ENCODE measurements around the gene RASD2. TPM values are rescaled to one million over a fixed set of nuclear protein-coding genes. Genes with fewer than 3 reads are reported as not detected.

RASD2 gene, protein sequence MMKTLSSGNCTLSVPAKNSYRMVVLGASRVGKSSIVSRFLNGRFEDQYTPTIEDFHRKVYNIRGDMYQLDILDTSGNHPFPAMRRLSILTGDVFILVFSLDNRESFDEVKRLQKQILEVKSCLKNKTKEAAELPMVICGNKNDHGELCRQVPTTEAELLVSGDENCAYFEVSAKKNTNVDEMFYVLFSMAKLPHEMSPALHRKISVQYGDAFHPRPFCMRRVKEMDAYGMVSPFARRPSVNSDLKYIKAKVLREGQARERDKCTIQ
- 0.74 to 1.3 TPM (median 1.2 TPM) in 5 replicates for total RNA-seq (2022; extraction: Qiagen RNA extraction)

DNA sequence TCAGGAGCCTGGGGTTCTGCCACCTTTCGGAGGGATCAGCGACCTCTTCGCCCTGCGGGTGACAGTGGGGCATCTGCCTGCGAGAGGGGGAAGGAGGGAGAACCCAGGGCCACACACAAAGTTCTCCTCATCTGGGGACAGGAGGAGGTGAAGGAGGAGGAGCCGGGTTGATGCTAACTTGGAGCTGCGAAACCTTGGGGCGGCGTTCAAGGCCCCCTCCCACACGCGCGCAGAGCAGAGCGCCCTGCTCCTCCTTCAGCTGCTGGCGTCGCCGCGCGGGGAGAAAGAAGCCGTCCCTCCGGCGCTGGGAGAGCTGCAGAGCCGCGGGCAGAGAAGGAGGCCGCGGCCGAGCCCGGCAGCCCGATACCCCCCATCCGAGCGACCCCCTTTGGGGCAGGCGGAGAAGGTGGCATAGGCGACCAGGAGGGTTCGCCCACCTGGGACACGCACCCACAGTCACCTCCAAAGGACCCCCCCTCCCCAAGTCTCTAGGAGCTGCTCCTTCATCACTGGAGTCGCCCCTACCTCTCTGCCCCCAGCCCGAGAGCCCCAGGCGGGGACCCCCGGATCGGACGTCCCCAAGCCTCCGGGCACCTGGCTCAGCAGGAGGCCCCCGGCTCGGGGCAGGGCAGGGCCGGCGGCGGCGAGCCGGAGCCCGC lies at the start of gene RASD2:
Gene RASD2, plus strand, starts transcription at position 237 of the 659 bp plus-strand sequence. CDS start 5,979 bp downstream, outside the sequence.

Other genes starting within 250 kb of the RASD2 start
- 14.9 to 15.8 TPM (median 15.1 TPM) in 5 replicates for gene TOM1, start 240.9 kb upstream of the RASD2 start, total RNA-seq (2022; extraction: Qiagen RNA extraction)
- gene HMOX1, start 159.7 kb upstream of the RASD2 start, total RNA-seq (2022; extraction: Qiagen RNA extraction) = 537 to 845 TPM (median 616 TPM) in 5 replicates
- 58.3 to 98.3 TPM (median 83.8 TPM) in 5 replicates for gene MCM5, start 140.7 kb upstream of the RASD2 start, total RNA-seq (2022; extraction: Qiagen RNA extraction)
- gene MB, start 76.5 kb downstream of the RASD2 start, total RNA-seq (2022; extraction: Qiagen RNA extraction) = 6.7 to 8.9 TPM (median 7.7 TPM) in 5 replicates
- 1.5 to 2.2 TPM (median 1.8 TPM) in 5 replicates for gene APOL6, start 107.6 kb downstream of the RASD2 start, total RNA-seq (2022; extraction: Qiagen RNA extraction)
- not detected in 5 replicates for gene APOL5, start 177.0 kb downstream of the RASD2 start, total RNA-seq (2022; extraction: Qiagen RNA extraction)

Measured in A549 treated with CORT108297 at 1 μM for 4 hours (cell line).